Parathyroid adenoma (tissue), 2 donors: ENCODE measurements around the gene PRKAA2.

Source experiments
- H2AFZ ChIP-seq: fragments of 300-600 bp; sonication (generic); one replicate; pipeline ENCODE4 v1.7.0; 2017; ENCODE audit warnings: antibody characterized with exemption, mild to moderate bottlenecking
- H3K27ac ChIP-seq: fragments of 300-600 bp; sonication (generic); one replicate; pipeline ENCODE4 v1.7.0; 2017
- H3K27me3 ChIP-seq: fragments of 300-600 bp; sonication (generic); one replicate; pipeline ENCODE4 v1.7.0; 2017; ENCODE audit warnings: low read length; ENCODE audit not compliant: control insufficient read depth, insufficient read depth
- H3K36me3 ChIP-seq: fragments of 300-600 bp; sonication (generic); one replicate; pipeline ENCODE4 v1.7.0; 2017; ENCODE audit warnings: low read length; ENCODE audit not compliant: control insufficient read depth, insufficient read depth
- H3K4me1 ChIP-seq: fragments of 300-600 bp; sonication (generic); one replicate; pipeline ENCODE4 v1.7.0; 2017; ENCODE audit warnings: control low read depth
- H3K4me2 ChIP-seq: fragments of 300-600 bp; sonication (generic); one replicate; pipeline ENCODE4 v1.7.0; 2017; ENCODE audit warnings: low read length
- H3K4me3 ChIP-seq: fragments of 300-600 bp; sonication (generic); one replicate; pipeline ENCODE4 v1.7.0; 2017; ENCODE audit warnings: low read depth, low read length
- H3K79me2 ChIP-seq: fragments of 300-600 bp; sonication (generic); one replicate; pipeline ENCODE4 v1.7.0; 2017; ENCODE audit warnings: control low read depth
- H3K9ac ChIP-seq: fragments of 300-600 bp; sonication (generic); one replicate; pipeline ENCODE4 v1.7.0; 2017; ENCODE audit warnings: mild to moderate bottlenecking
- H3K9me3 ChIP-seq: fragments of 300-600 bp; sonication (generic); one replicate; pipeline ENCODE4 v1.7.0; 2017; ENCODE audit warnings: low read length; ENCODE audit not compliant: control insufficient read depth
- CTCF ChIP-seq: fragments of 300-600 bp; sonication (generic); IDR thresholded peaks from one replicate; pipeline ENCODE4 v1.7.0; 2017; ENCODE audit warnings: antibody characterized with exemption, mild to moderate bottlenecking
- donor health status: primary hyperparathyroidism.

The PRKAA2 gene

DNA sequence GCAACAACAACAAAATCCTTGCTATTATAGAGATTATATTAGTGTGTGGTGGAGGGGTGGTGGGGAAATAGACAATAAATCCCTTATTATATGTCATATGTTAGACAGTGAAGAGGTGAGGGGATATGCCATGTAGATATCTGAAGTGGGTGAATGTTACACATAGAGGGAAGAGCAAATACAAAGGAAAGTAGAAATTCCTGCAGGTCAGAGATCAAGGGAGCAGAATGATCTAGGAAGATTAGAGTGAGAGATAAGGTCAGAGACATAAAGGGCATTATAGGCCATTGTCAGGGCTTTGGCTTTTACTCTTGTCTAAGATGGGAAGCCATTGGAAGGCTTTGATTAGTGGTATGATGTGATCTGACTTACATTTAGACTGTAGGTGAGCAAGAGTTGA, 38.5 kb downstream of the PRKAA2 start:
- no peak overlapping the region for H3K4me3 ChIP-seq
- H2AFZ ChIP-seq, result no peak overlapping the region
- no peaks in the 10 kb centered on the region for H3K27me3 ChIP-seq
- no peaks in the 10 kb centered on the region for H3K79me2 ChIP-seq
- TF ChIP-seq CTCF, result no peak
- H3K27ac ChIP-seq, result no peak overlapping the region
- no peaks in the 10 kb centered on the region for H3K9me3 ChIP-seq
- H3K36me3 ChIP-seq, result no peaks in the 10 kb centered on the region
- no peak overlapping the region for H3K9ac ChIP-seq
- no peak overlapping the region for H3K4me2 ChIP-seq
- no peaks in the 10 kb centered on the region for H3K4me1 ChIP-seq

GRCh38 chr1:56686169-56686568, 41.1 kb downstream of the PRKAA2 start:
- Histone ChIP-seq H3K27me3 (no peaks in the 10 kb centered on the region), H3K4me1 (no peaks in the 10 kb centered on the region), H3K9me3 (no peaks in the 10 kb centered on the region), H3K9ac (no peak overlapping the region), H3K4me3 (no peak overlapping the region), H3K27ac (no peak overlapping the region), H3K36me3 (no peaks in the 10 kb centered on the region), H3K4me2 (no peak overlapping the region), H3K79me2 (no peaks in the 10 kb centered on the region), H2AFZ (no peak overlapping the region)
- no peak for TF ChIP-seq CTCF

GRCh38 chr1:56688522-56689026, 43.5 kb downstream of the PRKAA2 start:
- no peak overlapping the region for H3K27ac ChIP-seq
- H3K9me3 ChIP-seq, result no peaks in the 10 kb centered on the region
- no peaks in the 10 kb centered on the region for H3K27me3 ChIP-seq
- H2AFZ ChIP-seq, result no peak overlapping the region
- H3K4me2 ChIP-seq, result no peak overlapping the region
- no peak overlapping the region for H3K4me3 ChIP-seq
- TF ChIP-seq CTCF, result no peak
- H3K9ac ChIP-seq, result no peak overlapping the region
- no peaks in the 10 kb centered on the region for H3K36me3 ChIP-seq
- no peaks in the 10 kb centered on the region for H3K4me1 ChIP-seq
- no peaks in the 10 kb centered on the region for H3K79me2 ChIP-seq

- H3K4me1 ChIP-seq, result no peaks in the 10 kb centered on the region
- H3K79me2 ChIP-seq, result no peaks in the 10 kb centered on the region
- H3K4me3 ChIP-seq, result no peak overlapping the region
- H3K27me3 ChIP-seq, result no peaks in the 10 kb centered on the region
- no peak for TF ChIP-seq CTCF
- no peaks in the 10 kb centered on the region for H3K36me3 ChIP-seq
- no peak overlapping the region for H3K9ac ChIP-seq
- H3K27ac ChIP-seq, result no peak overlapping the region
- no peaks in the 10 kb centered on the region for H3K9me3 ChIP-seq
- no peak overlapping the region for H2AFZ ChIP-seq
- H3K4me2 ChIP-seq, result no peak overlapping the region
Measured at GRCh38 chr1:56696663-56697062, 51.5 kb downstream of the PRKAA2 start.

- Histone ChIP-seq H3K4me1 (no peaks in the 10 kb centered on the region), H3K4me2 (no peak overlapping the region), H3K9me3 (no peaks in the 10 kb centered on the region), H2AFZ (no peak overlapping the region), H3K36me3 (no peaks in the 10 kb centered on the region), H3K27ac (no peak overlapping the region), H3K79me2 (no peaks in the 10 kb centered on the region), H3K9ac (no peak overlapping the region), H3K27me3 (no peaks in the 10 kb centered on the region), H3K4me3 (no peak overlapping the region)
- TF ChIP-seq CTCF, result no peak
Measured at GRCh38 chr1:56703747-56704146, 58.6 kb downstream of the PRKAA2 start.
